ENCODE measurements around the gene ANAPC7.

DNA sequence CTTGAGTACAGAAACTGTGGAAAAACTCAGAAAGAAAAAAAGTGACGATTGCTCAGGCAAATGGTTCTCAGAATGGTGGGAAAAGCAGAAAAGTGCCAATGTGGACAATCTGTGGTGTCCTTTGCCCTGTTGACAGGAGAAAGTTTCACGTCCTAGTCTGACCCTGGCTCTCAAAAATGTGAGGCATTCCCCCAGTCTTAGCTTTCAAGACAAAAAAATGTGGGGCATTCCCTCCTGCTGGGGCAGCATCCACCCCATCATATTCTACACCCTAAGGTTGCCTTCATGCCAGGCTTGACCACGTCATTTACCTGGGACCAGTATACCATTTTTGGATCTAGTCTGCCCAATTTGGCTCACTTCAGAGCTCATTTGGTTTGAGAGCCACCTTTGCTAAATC is 20.7 kb upstream of the ANAPC7 start:
- TF ChIP-seq, protein P1, sequence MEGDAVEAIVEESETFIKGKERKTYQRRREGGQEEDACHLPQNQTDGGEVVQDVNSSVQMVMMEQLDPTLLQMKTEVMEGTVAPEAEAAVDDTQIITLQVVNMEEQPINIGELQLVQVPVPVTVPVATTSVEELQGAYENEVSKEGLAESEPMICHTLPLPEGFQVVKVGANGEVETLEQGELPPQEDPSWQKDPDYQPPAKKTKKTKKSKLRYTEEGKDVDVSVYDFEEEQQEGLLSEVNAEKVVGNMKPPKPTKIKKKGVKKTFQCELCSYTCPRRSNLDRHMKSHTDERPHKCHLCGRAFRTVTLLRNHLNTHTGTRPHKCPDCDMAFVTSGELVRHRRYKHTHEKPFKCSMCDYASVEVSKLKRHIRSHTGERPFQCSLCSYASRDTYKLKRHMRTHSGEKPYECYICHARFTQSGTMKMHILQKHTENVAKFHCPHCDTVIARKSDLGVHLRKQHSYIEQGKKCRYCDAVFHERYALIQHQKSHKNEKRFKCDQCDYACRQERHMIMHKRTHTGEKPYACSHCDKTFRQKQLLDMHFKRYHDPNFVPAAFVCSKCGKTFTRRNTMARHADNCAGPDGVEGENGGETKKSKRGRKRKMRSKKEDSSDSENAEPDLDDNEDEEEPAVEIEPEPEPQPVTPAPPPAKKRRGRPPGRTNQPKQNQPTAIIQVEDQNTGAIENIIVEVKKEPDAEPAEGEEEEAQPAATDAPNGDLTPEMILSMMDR (conservative IDR thresholded peaks at IDR 0.05; ENCODE audit: low read length) = no peak
- no peak for TF ChIP-seq EZH2phosphoT487 (IDR thresholded peaks at IDR 0.05; ENCODE audit: borderline replicate concordance)

All from Loucy (cell line).